Stimulated activated CD8-positive, alpha-beta memory T cell treated with anti-CD3 and anti-CD28 coated beads, Interleukin-15, amount 100 ng/mL, for 48 hours (primary cell): ENCODE results near the gene E2F3.
A peak's percentile ranks its signal among the peaks of the same experiment; 100 is the strongest.

Source experiments
- DNase-seq, 2 donors: peaks; one replicate each; pipeline ENCODE4 v3.0.0-alpha.2; 2020; ENCODE audit warnings: low read depth in 2 of 2

The E2F3 gene

DNA sequence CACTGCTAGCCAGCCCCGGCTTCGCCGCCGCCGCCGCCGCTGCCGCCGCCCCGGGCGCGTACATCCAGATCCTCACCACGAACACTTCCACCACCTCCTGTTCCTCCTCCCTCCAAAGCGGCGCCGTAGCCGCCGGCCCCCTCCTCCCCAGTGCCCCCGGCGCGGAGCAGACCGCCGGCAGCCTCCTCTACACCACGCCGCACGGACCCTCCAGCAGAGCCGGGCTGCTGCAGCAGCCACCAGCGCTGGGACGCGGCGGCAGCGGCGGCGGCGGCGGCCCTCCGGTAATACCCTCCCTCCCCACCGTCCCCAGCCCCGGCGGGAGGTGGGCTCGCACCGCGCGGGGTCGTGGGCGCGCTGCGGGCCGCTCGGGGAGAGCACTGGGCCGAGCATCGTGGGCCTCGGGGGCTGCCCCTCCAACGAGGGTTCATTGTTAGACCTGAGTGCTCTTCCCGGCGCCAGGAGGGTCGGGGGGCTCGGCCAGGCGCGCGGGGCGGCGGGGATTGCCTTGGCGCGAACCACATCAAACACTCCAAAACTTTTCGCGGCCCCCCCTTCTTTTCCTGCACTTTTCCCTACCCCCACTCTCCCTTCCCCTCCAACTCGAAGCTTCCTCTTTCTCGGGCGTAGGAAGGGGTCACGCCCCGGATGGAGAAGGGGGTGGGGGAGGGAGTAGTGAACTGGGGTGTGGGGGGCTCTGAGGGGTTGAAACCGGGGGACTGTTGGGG is 827 bp downstream of the E2F3 start:
- DNase-seq, result peak; percentile 13 to 34

DNA sequence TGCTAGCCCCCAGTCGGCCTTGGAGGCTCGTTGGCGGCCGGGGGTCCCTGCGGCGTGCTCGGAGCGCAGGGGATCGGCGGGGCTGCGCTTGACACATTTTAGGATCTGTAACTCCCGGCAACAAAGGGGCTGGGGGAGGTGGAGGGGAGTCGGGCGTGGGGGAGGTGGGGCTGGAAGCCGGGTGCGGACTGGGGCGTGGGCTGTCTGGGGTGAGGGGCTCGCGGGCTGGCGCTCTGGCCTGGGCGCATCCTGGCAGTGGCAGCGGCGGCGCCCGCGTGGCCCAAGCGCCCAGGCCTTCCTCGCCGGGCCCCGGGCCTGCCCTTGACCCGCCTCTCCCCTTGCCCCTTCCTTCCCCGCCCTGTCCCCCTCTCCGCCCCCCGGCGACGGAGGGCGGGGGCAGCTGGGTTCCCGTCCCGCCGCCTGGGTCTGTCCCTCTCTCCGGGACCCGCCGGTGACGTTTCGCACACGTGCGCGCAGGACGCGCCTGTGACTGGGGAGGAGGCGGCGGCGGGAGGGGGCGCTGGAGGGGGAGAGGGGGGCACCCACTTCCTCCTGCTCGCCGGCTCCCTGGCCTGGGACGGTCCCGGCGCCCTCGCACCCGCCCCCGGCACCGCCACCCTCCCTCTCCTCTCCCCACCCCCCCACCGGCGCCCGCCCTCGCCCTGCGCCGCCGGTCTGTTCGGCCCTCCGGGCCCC is 1.5 kb downstream of the E2F3 start:
- peak; percentile 87 to 92 for DNase-seq

DNA sequence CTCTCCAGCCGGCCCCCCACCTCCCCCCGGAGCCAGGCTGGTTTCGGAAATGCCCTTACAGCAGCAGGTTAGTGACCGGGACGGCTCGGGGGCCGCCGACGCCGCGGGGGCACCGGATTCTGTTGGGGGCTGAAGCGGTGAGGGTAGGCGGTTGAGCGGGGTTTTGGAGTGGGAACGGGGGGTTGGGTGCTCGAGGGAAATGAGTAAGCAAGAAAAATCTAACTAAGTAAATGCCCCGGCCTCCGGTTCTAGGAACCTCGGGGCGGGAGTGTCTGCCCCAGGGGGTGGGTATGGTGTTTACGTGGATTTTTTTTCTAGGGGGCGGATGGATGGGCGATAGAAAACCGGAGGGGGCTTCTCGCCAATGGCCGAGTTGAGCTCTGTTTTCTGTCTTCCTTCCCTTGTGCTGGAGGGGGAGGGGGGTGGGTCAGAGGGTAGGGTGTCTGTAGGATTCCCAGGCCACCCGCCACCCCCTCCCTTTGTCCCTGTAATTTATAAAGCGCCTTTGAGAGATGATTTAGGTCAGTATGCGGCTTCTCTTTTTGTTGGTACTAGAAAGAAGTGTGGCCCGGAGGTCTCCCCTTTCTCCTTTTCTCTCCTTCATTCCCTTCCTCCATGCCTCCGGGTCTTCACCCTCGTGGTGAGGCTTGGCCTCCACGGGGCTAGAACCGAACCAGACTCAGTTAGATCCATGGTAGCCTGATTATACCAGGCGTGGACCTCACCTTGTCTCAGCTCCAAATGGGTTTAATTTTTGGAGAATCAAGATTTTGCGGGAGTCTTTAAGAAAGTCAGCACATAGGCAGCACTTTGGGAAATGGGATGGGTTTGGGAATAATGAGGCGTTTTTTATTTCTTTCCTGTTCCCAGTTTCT is 2.3 kb downstream of the E2F3 start:
- peak in 1 of 2 donors; percentile 70 for DNase-seq

GRCh38 chr6:20404641-20405032 is 3.0 kb downstream of the E2F3 start:
- peak; percentile 41 to 45 for DNase-seq

- DNase-seq, result no peak
Observed at GRCh38 chr6:20408851-20409250, 7.2 kb downstream of the E2F3 start.

DNA sequence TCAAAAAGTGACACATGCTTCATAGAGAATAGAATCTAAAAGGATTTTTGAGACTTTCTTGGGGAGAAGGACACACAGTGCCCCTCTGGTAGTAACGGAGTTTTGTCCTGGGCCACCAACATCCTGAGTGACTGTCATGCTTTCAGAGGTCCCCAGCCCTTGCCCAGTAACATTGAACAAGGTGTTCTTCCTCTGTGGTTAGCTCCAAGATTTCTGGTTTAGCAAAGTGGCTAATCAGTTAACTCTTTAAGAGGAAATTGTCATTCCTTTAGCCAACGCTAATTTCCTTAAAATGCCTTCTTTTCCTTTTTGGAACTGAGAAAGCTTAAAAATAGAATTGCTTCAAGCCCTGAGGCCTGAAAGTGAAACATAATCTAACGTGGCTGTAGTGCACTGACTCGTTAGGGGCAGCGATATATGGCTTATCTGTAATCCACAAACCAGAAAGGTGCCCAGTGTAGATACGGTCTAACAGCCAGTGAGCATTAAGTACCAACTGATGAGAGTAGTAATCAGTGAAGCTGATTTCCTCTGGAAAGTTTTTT is 7.8 kb downstream of the E2F3 start:
- no peak for DNase-seq

- DNase-seq, result no peak
Observed at GRCh38 chr6:20411544-20411943, 9.9 kb downstream of the E2F3 start.

DNA sequence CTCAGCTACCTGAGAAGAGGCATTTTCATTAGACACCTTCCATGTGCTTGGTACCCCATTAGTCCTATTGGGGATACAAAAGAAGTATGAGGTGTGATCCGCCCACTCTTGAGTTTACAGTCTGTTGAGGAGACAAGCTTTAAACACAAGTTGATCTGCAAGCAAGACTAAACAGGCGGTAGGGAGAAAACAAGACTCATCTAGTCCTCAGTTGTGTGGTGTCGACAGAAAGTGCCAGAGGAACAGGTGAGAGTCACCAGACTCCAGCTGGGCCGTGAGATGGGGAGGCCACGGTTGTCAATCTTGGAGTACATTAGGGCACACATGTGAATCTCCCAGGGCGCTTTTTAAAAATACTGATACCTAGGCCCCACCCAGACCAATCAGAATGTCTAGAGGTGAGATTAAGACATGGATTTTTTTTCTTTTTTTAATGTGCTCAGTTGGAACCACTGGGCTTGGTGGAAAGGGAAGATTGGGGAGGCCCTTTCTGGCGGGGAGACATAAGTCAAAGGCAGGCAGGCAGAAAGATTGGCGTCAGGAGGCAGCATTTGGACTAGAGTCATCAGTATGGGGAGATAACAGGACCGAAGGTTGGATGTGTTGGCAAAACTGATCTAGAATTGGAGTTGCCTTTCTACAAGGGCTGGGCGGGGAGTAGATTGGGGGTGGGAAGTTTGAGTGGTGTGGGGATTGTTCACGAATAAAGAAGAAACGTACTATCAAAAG is 10.4 kb downstream of the E2F3 start:
- DNase-seq, result no peak

GRCh38 chr6:20412682-20413073 is 11.0 kb downstream of the E2F3 start:
- no peak for DNase-seq

DNA sequence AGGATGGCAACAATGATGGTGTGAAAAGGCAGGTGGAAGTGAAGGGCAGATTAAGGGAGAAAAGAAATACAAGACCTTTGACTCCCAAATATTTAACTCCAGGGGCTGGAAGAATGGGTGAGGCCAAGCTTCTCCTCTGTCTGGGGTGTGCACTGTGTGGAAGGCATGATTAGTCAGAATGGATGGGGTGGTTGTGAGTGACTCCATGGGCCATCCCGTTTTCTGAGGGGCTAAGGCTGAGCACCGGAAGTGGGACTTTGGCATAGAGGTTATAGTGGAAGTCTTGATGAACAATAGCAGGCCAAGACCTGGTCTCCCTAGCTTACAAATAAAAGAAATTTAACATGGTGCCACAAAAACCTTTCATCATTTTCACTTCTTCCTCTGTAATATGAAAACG is 12.1 kb downstream of the E2F3 start:
- no peak for DNase-seq

GRCh38 chr6:20414711-20415110 is 13.0 kb downstream of the E2F3 start:
- DNase-seq, result no peak

GRCh38 chr6:20415304-20415703 is 13.6 kb downstream of the E2F3 start:
- no peak for DNase-seq

DNA sequence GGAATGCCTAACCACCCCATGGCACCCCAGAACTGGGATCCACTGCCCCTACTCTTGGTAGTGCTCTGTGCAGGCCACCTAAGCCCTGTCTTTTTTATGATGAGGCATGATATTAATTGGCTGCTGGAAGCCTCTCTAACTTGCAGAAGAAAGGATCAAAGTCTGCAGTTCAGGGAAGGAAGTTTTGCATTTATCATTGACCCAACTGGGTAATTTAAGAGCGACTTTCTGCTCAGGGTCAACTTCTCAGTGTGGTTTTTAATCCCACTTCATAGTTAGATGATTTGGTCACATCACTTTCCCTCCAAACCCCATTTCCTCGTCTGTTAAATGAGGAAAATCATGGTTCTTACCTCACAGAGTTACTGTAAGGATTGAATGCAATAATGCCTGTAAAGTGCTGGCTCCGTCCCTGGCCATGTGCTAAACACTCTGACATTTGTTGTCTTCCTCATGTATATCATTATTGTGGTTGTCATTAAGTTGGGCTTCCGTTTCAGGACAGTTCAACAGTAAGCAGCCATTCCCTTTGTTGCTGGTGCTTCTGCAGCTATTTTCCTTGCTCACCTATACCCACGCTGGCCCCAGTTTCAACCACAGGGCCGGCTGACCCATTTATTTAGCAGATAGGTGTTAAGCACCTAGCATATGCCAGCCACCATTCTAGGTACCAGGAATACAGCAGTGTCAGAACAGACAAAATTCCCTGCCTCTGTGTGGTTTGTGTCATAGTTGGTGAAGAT is 14.2 kb downstream of the E2F3 start:
- no peak for DNase-seq

- no peak for DNase-seq
Observed at GRCh38 chr6:20416567-20417345, 15.1 kb downstream of the E2F3 start.

DNA sequence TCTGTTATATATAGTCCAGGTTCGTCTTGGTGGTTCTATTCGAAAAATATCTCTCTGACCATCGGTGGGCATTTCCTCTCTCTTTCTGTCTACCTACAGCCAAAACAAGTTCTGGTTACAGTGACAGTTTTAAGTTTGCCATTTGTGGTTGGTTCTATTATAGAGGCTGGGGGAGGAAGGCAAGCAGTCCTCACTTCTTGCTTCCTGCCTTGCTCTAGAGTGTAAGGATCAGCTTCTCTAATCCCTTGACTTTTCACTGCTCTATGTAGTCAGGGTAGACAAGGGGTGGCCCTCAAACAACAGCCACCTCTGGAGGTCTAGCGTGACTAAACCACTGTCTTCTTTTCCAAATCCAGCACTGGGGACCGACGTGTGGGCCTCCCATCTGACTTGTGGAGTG is 16.1 kb downstream of the E2F3 start:
- no peak for DNase-seq

DNA sequence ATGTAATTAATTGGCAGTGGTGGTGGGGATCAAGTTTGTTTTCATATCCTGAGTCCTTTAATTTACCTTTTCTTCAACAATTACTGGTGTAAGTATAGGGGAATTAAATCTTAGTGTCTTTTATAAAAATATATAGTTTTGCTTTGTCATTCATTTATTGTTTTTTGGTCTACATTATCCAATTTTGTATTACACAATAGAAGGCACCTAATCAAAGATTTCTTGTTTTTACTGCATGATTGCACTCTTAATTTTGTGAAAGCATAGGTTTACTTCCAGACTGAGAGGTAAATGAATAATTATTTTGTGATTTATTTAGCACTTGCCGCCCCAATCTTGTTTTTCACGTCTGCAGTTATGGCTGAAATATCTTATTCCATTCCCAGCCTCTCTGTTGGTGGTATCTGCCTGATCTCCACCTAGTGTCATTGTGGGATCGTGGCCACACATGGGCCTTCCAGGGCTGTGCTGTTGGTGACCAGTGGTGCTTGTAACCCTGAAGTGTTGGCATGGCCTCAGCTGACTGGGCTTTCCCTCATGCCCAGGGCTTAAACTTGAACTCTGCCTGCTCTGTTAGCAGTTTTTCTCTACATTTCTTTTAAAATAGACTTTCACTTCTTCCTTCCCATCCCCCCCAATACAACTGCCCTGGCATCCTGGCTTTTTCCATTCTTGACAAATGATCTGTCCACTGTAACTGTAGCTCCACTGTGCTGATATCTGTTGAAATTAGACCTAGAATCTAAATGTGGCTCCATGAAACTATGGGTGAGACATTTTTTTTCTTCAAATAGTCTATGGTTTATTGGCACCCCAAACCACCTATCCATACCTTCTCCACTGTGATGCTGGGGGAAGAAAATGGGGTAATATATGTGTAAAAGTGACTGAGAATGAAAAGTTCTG is 24.8 kb downstream of the E2F3 start:
- DNase-seq, result no peak

- no peak for DNase-seq
Observed at GRCh38 chr6:20427856-20428255, 26.2 kb downstream of the E2F3 start.

DNA sequence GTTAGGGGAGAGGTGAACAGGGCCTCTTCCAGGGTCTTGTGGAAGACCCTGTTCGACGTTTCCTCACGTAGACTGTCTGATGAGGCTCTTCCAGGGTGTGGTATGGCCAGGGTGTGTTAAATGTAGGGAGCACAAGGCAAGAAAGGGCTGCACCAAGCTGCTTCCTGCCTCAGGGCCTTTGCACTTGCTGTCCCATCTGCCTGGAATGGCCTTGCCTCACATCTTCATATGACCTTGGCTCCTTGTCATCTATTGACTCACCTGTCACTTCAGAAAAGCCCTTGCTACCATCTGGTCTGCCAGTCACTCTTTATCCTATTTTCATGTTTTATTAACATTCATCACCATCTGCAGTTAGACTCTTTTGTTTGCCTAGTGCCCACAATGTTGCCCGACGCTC is 31.0 kb downstream of the E2F3 start:
- DNase-seq, result no peak

GRCh38 chr6:20433321-20433720 is 31.6 kb downstream of the E2F3 start:
- no peak for DNase-seq
